Measurements from ENCODE around the gene PODXL2. TPM values are rescaled to one million over a fixed set of nuclear protein-coding genes. Genes with fewer than 3 reads are reported as not detected.

Gene PODXL2
- total and polyA plus RNA-seq, 9 donors: 4.7 to 8.9 (median 7.4) TPM

DNA sequence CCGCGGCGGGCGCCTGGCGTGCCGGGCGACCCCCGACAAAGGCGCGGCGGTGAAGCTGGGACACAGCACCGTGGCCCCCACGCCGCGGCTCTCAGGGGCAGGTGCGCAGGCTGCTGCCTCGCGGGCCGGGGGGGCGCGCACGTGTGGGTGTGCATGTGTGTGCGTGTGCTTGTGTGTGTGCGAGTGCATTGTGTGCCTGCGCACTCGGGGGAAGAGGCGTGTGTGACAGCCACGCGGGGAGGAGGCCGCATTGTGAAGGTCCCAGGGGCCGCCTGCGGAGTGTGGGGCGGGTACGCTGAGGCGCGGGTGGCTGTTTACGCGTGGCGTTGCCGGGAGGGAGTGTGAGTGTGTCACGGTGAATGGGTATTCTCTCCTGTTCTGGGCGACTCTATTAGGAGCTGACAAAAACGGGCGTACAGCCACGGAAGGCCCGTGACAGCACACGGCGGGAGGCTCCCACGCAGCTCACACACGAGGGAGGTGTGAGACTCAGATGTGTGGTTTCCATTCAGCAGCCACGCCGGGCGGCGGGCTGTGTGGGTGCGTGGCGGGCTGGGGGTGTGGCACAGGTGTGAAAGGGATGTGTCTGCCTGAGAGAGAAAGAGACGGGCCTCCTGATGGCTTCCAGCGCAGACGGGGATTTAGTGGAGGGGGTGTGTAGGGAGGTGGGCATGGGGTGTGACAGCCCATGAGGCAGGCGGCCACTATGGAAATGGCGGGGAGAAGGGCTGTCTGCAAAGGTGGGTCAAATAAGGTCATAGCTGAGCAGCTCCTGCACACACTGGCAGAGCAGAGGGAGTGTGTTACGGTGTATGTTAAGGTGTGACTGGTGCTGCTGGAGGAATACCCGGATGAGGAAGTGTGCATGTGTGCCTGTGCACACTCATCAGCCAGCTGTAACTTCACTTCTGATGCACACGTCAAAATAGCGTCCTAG, 750 bp downstream of the PODXL2 start:
- H3K4me3 ChIP-seq (ENCODE audit: low read length): peak overlapping the region; percentile 48
- peaks cover 8% of the 10 kb centered on the region for H3K4me1 ChIP-seq (ENCODE audit: control insufficient read depth, insufficient read depth, low read length)
- H3K27me3 ChIP-seq (ENCODE audit: control insufficient read depth, insufficient read depth, low read length): peaks cover 23% of the 10 kb centered on the region
- no peaks in the 10 kb centered on the region for H3K36me3 ChIP-seq (ENCODE audit: control insufficient read depth, insufficient read depth, low read length)
- DNase-seq: peak; percentile 45
- H3K9me3 ChIP-seq (replicated peaks; ENCODE audit: control insufficient read depth, low read depth, low read length): no peaks in the 10 kb centered on the region
- H3K27ac ChIP-seq (ENCODE audit: low read length): no peak overlapping the region
- 13% methylated on average over 65 of the region's 65 CpGs for WGBS (ENCODE audit: insufficient coverage)

DNA sequence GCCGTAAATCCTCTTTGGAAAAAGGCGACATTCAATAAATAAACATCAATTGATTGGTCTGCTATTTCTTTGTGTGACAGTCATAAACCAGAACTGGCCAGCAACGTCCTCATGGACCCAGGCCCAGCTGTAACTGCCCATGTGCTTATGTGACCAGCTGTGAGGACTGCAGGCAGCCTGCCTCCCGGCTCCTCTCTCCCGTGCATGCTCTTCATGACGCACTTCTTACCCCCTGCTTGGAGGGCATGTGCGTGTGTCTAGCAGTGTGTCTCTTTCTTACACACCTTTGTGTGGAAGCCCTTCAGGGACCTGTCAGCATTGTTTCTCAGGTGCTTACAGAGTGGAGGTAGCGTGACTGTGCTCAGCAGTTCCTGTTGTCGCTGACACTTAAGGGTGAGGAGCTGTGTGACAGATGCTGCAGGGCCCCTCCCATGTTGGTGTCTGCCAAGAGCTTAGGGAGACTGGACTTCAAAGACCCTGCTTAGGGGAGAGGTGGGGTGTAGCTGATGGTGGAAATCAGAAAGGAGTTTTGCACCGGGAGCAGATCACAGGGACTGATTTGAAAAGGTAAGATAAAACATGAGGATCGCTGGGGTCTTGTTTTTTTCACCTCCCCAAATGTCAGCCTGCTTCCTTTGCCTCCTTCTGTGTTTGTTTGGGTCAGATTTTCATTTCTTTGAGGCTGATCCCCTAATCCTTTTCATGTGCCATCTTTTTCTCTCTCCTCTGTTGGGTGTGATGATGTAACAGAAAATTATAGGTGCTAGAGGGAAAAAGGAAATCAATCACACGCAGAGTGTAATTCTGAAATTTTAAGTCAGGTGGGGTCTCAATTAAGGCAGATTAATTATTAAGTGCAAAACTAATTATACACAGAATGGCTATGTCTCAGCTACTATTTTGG, 2.1 kb downstream of the PODXL2 start:
- DNase-seq: no peak
- Histone ChIP-seq H3K27me3 (ENCODE audit: control insufficient read depth, insufficient read depth, low read length) (peaks cover 23% of the 10 kb centered on the region), H3K9me3 (replicated peaks; ENCODE audit: control insufficient read depth, low read depth, low read length) (no peaks in the 10 kb centered on the region), H3K27ac (ENCODE audit: low read length) (no peak overlapping the region), H3K4me3 (ENCODE audit: low read length) (no peak overlapping the region), H3K4me1 (ENCODE audit: control insufficient read depth, insufficient read depth, low read length) (peaks cover 8% of the 10 kb centered on the region), H3K36me3 (ENCODE audit: control insufficient read depth, insufficient read depth, low read length) (no peaks in the 10 kb centered on the region)
- WGBS (ENCODE audit: insufficient coverage): 52% methylated on average over 3 of the region's 12 CpGs

GRCh38 chr3:127632035-127632820, 3.2 kb downstream of the PODXL2 start:
- Histone ChIP-seq H3K4me1 (ENCODE audit: control insufficient read depth, insufficient read depth, low read length) (peaks cover 8% of the 10 kb centered on the region), H3K27ac (ENCODE audit: low read length) (no peak overlapping the region), H3K9me3 (replicated peaks; ENCODE audit: control insufficient read depth, low read depth, low read length) (no peaks in the 10 kb centered on the region), H3K27me3 (ENCODE audit: control insufficient read depth, insufficient read depth, low read length) (peaks cover 21% of the 10 kb centered on the region), H3K4me3 (ENCODE audit: low read length) (no peak overlapping the region), H3K36me3 (ENCODE audit: control insufficient read depth, insufficient read depth, low read length) (no peaks in the 10 kb centered on the region)
- peak; percentile 60 for DNase-seq
- WGBS (ENCODE audit: insufficient coverage): 0% methylated on average over 1 of the region's 8 CpGs

DNA sequence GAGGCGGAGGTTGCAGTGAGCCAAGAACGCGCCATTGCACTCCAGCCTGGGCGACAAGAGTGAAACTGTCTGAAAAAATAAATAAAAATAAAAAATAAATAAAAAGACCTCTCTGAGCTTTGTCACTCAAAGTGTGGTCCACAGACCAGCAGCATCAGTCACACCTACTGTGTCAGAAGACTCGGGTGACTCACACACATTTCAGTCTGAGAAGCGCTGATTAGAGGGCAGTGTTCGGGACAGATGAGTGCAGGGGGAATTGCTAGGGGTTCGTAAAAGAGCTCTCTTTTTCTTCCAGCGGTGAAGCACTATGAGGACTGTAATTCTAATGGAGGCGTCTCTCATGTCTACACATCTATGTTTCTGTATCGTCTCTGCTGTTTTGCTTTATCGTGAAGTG, 5.7 kb downstream of the PODXL2 start:
- Histone ChIP-seq H3K4me1 (ENCODE audit: control insufficient read depth, insufficient read depth, low read length) (peaks cover 5% of the 10 kb centered on the region), H3K27ac (ENCODE audit: low read length) (no peak overlapping the region), H3K36me3 (ENCODE audit: control insufficient read depth, insufficient read depth, low read length) (no peaks in the 10 kb centered on the region), H3K4me3 (ENCODE audit: low read length) (no peak overlapping the region), H3K9me3 (replicated peaks; ENCODE audit: control insufficient read depth, low read depth, low read length) (no peaks in the 10 kb centered on the region), H3K27me3 (ENCODE audit: control insufficient read depth, insufficient read depth, low read length) (peaks cover 14% of the 10 kb centered on the region)
- 82% methylated on average over 5 of the region's 12 CpGs for WGBS (ENCODE audit: insufficient coverage)
- no peak for DNase-seq

GRCh38 chr3:127637546-127637945, 8.6 kb downstream of the PODXL2 start:
- H3K27me3 ChIP-seq (ENCODE audit: control insufficient read depth, insufficient read depth, low read length): no peaks in the 10 kb centered on the region
- H3K36me3 ChIP-seq (ENCODE audit: control insufficient read depth, insufficient read depth, low read length): no peaks in the 10 kb centered on the region
- no peak for DNase-seq
- WGBS (ENCODE audit: insufficient coverage): 40% methylated on average over 2 of the region's 3 CpGs
- no peaks in the 10 kb centered on the region for H3K9me3 ChIP-seq (replicated peaks; ENCODE audit: control insufficient read depth, low read depth, low read length)
- no peak overlapping the region for H3K4me3 ChIP-seq (ENCODE audit: low read length)
- no peak overlapping the region for H3K27ac ChIP-seq (ENCODE audit: low read length)
- no peaks in the 10 kb centered on the region for H3K4me1 ChIP-seq (ENCODE audit: control insufficient read depth, insufficient read depth, low read length)

- Histone ChIP-seq H3K4me3 (ENCODE audit: low read length) (no peak overlapping the region), H3K27me3 (ENCODE audit: control insufficient read depth, insufficient read depth, low read length) (no peaks in the 10 kb centered on the region), H3K9me3 (replicated peaks; ENCODE audit: control insufficient read depth, low read depth, low read length) (no peaks in the 10 kb centered on the region), H3K27ac (ENCODE audit: low read length) (no peak overlapping the region), H3K36me3 (ENCODE audit: control insufficient read depth, insufficient read depth, low read length) (no peaks in the 10 kb centered on the region), H3K4me1 (ENCODE audit: control insufficient read depth, insufficient read depth, low read length) (no peaks in the 10 kb centered on the region)
- no peak for DNase-seq
Observed at GRCh38 chr3:127637971-127638370, 9.0 kb downstream of the PODXL2 start.

DNA sequence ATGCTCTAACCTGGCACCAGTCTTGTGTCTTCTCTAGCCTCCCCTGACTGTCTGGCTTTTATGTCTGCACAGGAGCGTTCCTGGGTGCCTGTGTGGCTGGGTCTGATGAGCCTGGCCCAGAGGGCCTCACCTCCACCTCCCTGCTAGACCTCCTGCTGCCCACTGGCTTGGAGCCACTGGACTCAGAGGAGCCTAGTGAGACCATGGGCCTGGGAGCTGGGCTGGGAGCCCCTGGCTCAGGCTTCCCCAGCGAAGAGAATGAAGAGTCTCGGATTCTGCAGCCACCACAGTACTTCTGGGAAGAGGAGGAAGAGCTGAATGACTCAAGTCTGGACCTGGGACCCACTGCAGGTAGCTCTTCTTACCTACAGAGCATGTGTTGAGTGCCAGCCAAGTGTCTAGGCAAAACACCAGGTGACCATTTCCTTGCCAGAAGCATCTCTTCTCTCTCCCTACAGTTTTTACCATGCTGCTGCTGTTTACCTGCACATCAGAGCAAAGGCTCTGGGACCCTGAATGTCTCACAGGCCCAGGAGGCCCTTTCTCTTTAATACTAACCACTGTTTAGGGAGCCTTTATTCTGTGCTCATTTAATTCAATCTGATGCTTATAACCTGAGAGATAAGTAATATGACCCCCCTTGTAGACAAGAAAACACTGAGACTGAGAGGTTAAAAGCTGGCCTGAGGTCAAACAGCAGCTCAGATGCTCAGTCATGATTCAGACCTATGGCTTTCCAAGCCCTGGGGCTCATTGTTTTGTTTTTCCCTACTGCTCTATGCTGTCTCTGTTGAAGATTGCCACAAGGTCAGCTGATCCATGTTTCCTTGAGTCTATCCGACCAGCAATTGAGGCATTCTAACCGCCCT, 10.4 kb downstream of the PODXL2 start:
- no peaks in the 10 kb centered on the region for H3K9me3 ChIP-seq (replicated peaks; ENCODE audit: control insufficient read depth, low read depth, low read length)
- H3K27me3 ChIP-seq (ENCODE audit: control insufficient read depth, insufficient read depth, low read length): no peaks in the 10 kb centered on the region
- no peak overlapping the region for H3K27ac ChIP-seq (ENCODE audit: low read length)
- H3K4me3 ChIP-seq (ENCODE audit: low read length): no peak overlapping the region
- no peaks in the 10 kb centered on the region for H3K36me3 ChIP-seq (ENCODE audit: control insufficient read depth, insufficient read depth, low read length)
- DNase-seq: no peak
- no peaks in the 10 kb centered on the region for H3K4me1 ChIP-seq (ENCODE audit: control insufficient read depth, insufficient read depth, low read length)
- 87% methylated on average over 3 of the region's 5 CpGs for WGBS (ENCODE audit: insufficient coverage)

- H3K4me3 ChIP-seq (ENCODE audit: low read length): no peak overlapping the region
- DNase-seq: no peak
- H3K36me3 ChIP-seq (ENCODE audit: control insufficient read depth, insufficient read depth, low read length): no peaks in the 10 kb centered on the region
- WGBS (ENCODE audit: insufficient coverage): 100% methylated on average over 2 of the region's 3 CpGs
- H3K27ac ChIP-seq (ENCODE audit: low read length): no peak overlapping the region
- H3K4me1 ChIP-seq (ENCODE audit: control insufficient read depth, insufficient read depth, low read length): no peaks in the 10 kb centered on the region
- H3K9me3 ChIP-seq (replicated peaks; ENCODE audit: control insufficient read depth, low read depth, low read length): no peaks in the 10 kb centered on the region
- H3K27me3 ChIP-seq (ENCODE audit: control insufficient read depth, insufficient read depth, low read length): no peaks in the 10 kb centered on the region
Observed at GRCh38 chr3:127640042-127640355, 11.0 kb downstream of the PODXL2 start.

DNA sequence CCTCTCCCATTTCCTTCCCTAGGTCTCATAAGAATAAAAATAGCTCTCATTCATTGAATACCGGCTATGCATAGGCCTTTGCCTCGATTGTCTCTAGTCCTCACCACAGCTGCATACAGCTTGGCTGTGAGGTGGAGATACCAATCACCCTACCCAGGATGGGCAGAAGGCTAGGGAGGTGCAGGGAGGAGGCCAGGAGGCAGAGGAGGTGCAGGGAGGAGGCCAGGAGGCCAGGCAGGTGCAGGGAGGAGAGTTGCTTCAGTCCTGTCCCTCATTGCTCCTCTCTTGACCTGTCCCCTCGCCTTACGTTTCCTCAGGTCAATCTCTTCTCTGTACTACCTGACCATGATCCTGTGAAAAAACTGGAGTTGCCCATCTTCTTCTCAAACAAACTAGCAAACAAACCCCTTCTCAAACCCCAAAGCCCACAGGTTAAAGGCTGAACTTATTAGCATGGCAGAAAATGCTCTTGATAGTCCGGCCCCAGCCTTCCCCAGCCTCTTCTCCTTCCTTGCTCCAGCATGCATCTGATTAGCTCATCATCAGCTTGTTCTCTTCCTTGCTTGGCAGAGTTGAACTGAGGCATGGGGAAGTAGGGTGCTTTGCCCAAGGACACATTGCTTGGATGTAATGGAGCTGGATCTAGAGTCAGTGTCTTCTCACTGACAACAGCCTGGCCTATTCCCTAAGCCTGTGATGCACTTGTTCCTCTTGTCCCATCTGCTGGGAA, 15.8 kb downstream of the PODXL2 start:
- H3K4me1 ChIP-seq (ENCODE audit: control insufficient read depth, insufficient read depth, low read length): no peaks in the 10 kb centered on the region
- H3K27ac ChIP-seq (ENCODE audit: low read length): no peak overlapping the region
- H3K4me3 ChIP-seq (ENCODE audit: low read length): no peak overlapping the region
- no peaks in the 10 kb centered on the region for H3K9me3 ChIP-seq (replicated peaks; ENCODE audit: control insufficient read depth, low read depth, low read length)
- no peaks in the 10 kb centered on the region for H3K27me3 ChIP-seq (ENCODE audit: control insufficient read depth, insufficient read depth, low read length)
- no peak for DNase-seq
- 100% methylated on average over 2 of the region's 5 CpGs for WGBS (ENCODE audit: insufficient coverage)
- H3K36me3 ChIP-seq (ENCODE audit: control insufficient read depth, insufficient read depth, low read length): no peaks in the 10 kb centered on the region

All from muscle of leg (tissue), 11 donors.